ENCODE measurements around the gene MCRIP1. TPM values are rescaled to one million over a fixed set of nuclear protein-coding genes. Genes with fewer than 3 reads are reported as not detected.
A peak's percentile ranks its signal among the peaks of the same experiment; 100 is the strongest.

MCRIP1 gene
- total and polyA plus RNA-seq, 2 experiments from 2014 or later = 102 to 145 TPM

- Histone ChIP-seq H3K4me2 (ENCODE audit: unreplicated experiment) (no peak overlapping the region), H3K9me3 (ENCODE audit: low read depth) (no peaks in the 10 kb centered on the region), H3K79me2 (ENCODE audit: insufficient read depth) (no peaks in the 10 kb centered on the region), H3K36me3 (ENCODE audit: low read depth) (no peaks in the 10 kb centered on the region), H3K9me2 (ENCODE audit: insufficient read depth) (no peaks in the 10 kb centered on the region), H3K27ac (no peak overlapping the region), H3K9ac (no peak overlapping the region), H4K20me1 (ENCODE audit: insufficient read depth) (no peaks in the 10 kb centered on the region), H3K27me3 (replicated peaks; ENCODE audit: insufficient read depth) (peaks cover 80% of the 10 kb centered on the region), H3K4me1 (ENCODE audit: insufficient read depth) (no peaks in the 10 kb centered on the region), H2AFZ (no peak overlapping the region), H3F3A (ENCODE audit: insufficient read depth) (no peaks in the 10 kb centered on the region), H3K4me3 (no peak overlapping the region)
- no peak for DNase-seq
- WGBS, 2 experiments (ENCODE audit: low coverage in 1 of 2, low lambda C conversion rate in 2 of 2, missing lambda C conversion rate in 2 of 2) = 2% methylated on average over 52 to 53 of the region's 65 CpGs
- peak; percentile 96 for TF ChIP-seq EZH2 (IDR thresholded peaks at IDR 0.05; ENCODE audit: insufficient read depth, poor library complexity, severe bottlenecking)
- no peak for TF ChIP-seq EZH2phosphoT487 (IDR thresholded peaks at IDR 0.05; ENCODE audit: insufficient read depth, low read depth)
- in situ Hi-C loops (cut with MboI) = no loop called here
These were observed 28.3 kb downstream of the MCRIP1 start for GRCh38 chr17:81804559-81805399.

GRCh38 chr17:81803728-81804558 lies 29.1 kb downstream of the MCRIP1 start, which contains the start of gene GCGR:
Gene GCGR, plus strand, starts transcription at chr17:81804150. Its CDS starts 4,869 bp downstream, at chr17:81809019.
- TF ChIP-seq EZH2 (IDR thresholded peaks at IDR 0.05; ENCODE audit: insufficient read depth, poor library complexity, severe bottlenecking) (peak; percentile 12), EZH2phosphoT487 (IDR thresholded peaks at IDR 0.05; ENCODE audit: insufficient read depth, low read depth) (0 out of 2 replicates have a peak, but pooled peaks have one; percentile 13)
- H3K9ac ChIP-seq = no peak within 1 kb of the TSS
- DNase-seq = no peak
- H3K4me3 ChIP-seq = no peak within 1 kb of the TSS
- no peaks in the 10 kb centered on the region for H3K4me1 ChIP-seq (ENCODE audit: insufficient read depth)
- WGBS, 2 experiments (ENCODE audit: low coverage in 1 of 2, low lambda C conversion rate in 2 of 2, missing lambda C conversion rate in 2 of 2) = 4 to 12% methylated on average over 25 to 74 of the region's 110 CpGs
- no peaks in the 10 kb centered on the region for H3K9me2 ChIP-seq (ENCODE audit: insufficient read depth)
- H3F3A ChIP-seq (ENCODE audit: insufficient read depth) = no peaks in the 10 kb centered on the region
- H3K4me2 ChIP-seq (ENCODE audit: unreplicated experiment) = no peak within 1 kb of the TSS
- H3K27me3 ChIP-seq (replicated peaks; ENCODE audit: insufficient read depth) = peaks cover 78% of the 10 kb centered on the region
- H2AFZ ChIP-seq = no peak within 1 kb of the TSS
- in situ Hi-C loops (cut with MboI) = no loop called here
- H3K9me3 ChIP-seq (ENCODE audit: low read depth) = no peaks in the 10 kb centered on the region
- H3K79me2 ChIP-seq (ENCODE audit: insufficient read depth) = no peaks in the 10 kb centered on the region
- H3K27ac ChIP-seq = no peak within 1 kb of the TSS
- no peaks in the 10 kb centered on the region for H4K20me1 ChIP-seq (ENCODE audit: insufficient read depth)
- H3K36me3 ChIP-seq (ENCODE audit: low read depth) = no peaks in the 10 kb centered on the region

DNA sequence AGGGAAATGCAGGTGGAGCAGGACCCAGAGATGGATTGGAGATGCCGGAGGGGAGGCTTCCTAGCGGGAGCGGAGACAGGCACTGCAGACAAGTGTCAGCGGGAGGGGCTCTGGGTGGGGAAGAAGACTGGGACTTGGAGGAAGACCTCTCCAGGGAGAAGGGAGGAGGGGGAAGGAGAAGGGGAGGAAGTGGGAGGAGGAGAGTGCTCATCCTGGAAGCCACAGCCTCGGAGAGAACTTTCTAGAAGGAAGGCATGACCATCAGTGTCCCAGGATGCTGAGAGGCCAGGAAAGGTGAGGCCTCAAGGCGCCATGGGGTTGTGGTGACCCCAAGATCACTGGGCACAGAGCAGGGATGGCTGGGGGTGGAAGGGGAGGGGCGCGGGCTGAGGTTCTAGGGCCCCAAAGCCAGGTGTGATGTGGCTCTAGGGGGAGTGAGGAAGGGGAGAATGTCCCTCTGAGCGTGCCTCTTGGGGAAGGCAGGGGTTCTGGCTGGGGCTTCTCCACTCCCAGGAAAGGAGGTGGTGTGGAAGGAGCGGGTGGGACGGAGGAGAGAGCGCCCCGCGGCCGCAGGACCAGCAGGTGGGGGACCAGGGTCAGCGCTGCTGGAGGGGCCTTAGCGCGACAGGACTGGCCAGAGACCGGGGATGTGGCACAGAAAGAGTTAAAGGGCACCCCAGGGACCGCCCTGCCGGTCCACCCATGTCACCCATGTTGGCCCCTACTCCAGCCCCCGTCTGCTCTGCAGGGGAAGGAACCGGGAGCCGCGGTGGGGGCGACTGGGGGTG lies 30.0 kb downstream of the MCRIP1 start:
- Histone ChIP-seq H3K9me2 (ENCODE audit: insufficient read depth) (no peaks in the 10 kb centered on the region), H4K20me1 (ENCODE audit: insufficient read depth) (no peaks in the 10 kb centered on the region), H3K4me2 (ENCODE audit: unreplicated experiment) (no peak overlapping the region), H3K9me3 (ENCODE audit: low read depth) (no peaks in the 10 kb centered on the region), H3K4me1 (ENCODE audit: insufficient read depth) (no peaks in the 10 kb centered on the region), H3F3A (ENCODE audit: insufficient read depth) (no peaks in the 10 kb centered on the region), H3K79me2 (ENCODE audit: insufficient read depth) (no peaks in the 10 kb centered on the region), H3K9ac (no peak overlapping the region), H3K4me3 (no peak overlapping the region), H3K36me3 (ENCODE audit: low read depth) (no peaks in the 10 kb centered on the region), H2AFZ (no peak overlapping the region), H3K27ac (no peak overlapping the region), H3K27me3 (replicated peaks; ENCODE audit: insufficient read depth) (peaks cover 76% of the 10 kb centered on the region)
- 22 to 23% methylated on average over 12 to 26 of the region's 26 CpGs for WGBS, 2 experiments (ENCODE audit: low coverage in 1 of 2, low lambda C conversion rate in 2 of 2, missing lambda C conversion rate in 2 of 2)
- TF ChIP-seq EZH2 (IDR thresholded peaks at IDR 0.05; ENCODE audit: insufficient read depth, poor library complexity, severe bottlenecking) = peak; percentile 91
- no peak for TF ChIP-seq EZH2phosphoT487 (IDR thresholded peaks at IDR 0.05; ENCODE audit: insufficient read depth, low read depth)
- in situ Hi-C loops (cut with MboI) = no loop called here
- DNase-seq = no peak
